Measurements from ENCODE around the gene PSMA5.

GRCh38 chr1:109395602-109396512 is 30.4 kb downstream of the PSMA5 start:
- TF ChIP-seq CTCF (IDR thresholded peaks at IDR 0.05; ENCODE audit: poor library complexity, severe bottlenecking) (no peak), EP300 (conservative IDR thresholded peaks at IDR 0.05; ENCODE audit: poor library complexity, severe bottlenecking) (no peak), REST (IDR thresholded peaks at IDR 0.05; ENCODE audit: borderline replicate concordance) (no peak), EZH2 (IDR thresholded peaks at IDR 0.05; ENCODE audit: borderline replicate concordance, insufficient read depth, low read length, poor library complexity, severe bottlenecking) (no peak), POLR2AphosphoS5 (IDR thresholded peaks at IDR 0.05) (no peak), MXI1 (conservative IDR thresholded peaks at IDR 0.05; ENCODE audit: poor library complexity, severe bottlenecking) (no peak), RAD21 (conservative IDR thresholded peaks at IDR 0.05) (no peak), TAF1 (IDR thresholded peaks at IDR 0.05; ENCODE audit: low read depth) (no peak), SMC3 (conservative IDR thresholded peaks at IDR 0.05; ENCODE audit: poor library complexity) (no peak)

All from neural cell (in vitro differentiated cells).